DMS114 treated with DMSO at 0.1 percent for 48 hours (cell line): ENCODE measurements around the gene PAPPA2.
"Not testable (repeated sequence)": the region's sequence is repeated elsewhere in the genome, so short reads cannot be mapped to it uniquely, and the experiment has no call there.

Source experiments
- DNase-seq: peaks from one replicate; lab custom pipeline; 2025; ENCODE audit not compliant: unreplicated experiment; lab: John Stamatoyannopoulos, UW

The PAPPA2 gene

DNA sequence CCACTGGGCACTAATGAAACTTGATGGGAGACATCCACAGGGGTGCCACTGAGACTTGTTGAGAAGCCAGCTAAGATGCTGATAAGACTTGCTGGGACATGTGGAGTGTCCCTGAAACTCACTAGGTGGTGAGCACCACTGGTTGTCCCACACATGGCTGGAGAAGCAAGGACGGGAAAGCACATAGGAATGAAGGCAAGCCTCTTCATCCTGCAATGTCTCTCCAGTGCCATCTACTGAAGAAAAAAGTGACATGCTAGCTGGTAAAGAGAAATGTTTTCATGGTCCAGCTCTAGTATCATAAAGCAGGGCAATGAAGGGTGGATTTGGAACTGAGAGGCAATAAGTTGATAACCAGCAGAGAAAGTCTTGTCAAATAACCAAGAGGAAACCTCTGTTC is 283.0 kb downstream of the PAPPA2 start:
- no peak for DNase-seq

DNA sequence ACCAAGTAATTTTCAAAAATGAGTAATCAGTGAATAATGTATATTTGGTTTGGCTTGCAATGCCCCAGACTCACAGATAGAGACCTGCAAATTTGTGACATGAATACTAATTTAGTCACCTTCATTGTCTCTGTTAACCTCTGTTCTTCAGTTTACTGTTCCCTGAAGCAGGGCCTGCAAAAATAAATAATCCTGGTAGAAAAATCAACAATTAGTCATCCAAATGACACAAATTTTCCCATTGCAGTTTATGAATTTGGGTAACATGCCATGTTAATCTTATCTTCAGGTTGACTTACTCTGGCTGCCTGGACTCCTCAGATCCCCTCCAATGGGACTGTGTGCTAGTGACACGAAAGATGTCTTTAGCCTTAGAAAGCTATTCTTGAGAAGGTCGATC is 289.5 kb downstream of the PAPPA2 start:
- no peak for DNase-seq

DNA sequence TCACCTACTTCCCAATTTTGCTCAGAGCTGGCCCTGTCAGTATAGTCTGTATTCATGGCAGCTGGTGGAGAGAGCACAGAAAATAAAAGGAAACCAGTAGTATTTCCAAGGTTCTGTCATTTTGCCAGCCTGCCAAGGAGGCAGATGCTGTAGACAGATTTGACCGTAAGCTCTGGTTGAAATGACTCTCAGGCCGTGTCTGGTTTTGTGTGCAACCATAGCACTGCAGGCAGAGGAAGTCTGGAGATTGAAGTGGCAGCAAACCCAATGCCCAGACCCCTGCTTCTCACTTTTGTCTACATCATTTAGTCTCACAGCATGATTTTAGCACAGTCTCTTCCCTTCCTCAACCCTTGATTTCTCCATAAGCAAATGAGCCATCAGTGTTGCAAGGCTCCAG is 291.7 kb downstream of the PAPPA2 start:
- DNase-seq, result no peak

DNA sequence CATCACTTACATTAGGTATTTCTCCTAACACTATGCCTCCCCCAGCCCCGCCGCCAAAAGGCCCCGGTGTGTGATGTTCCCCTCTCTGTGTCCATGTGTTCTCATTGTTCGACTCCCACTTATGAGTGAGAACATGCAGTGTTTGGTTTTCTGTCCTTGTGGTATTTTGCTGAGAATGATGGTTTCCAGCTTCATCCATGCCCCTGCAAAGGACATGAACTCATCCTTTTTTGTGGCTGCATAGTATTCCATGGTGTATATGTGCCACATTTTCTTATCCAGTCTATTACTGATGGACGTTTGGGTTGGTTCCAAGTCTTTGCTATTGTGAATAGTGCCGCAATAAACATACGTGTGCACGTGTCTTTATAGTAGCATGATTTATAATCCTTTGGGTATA is 293.8 kb downstream of the PAPPA2 start:
- DNase-seq, result not testable (repeated sequence)

DNA sequence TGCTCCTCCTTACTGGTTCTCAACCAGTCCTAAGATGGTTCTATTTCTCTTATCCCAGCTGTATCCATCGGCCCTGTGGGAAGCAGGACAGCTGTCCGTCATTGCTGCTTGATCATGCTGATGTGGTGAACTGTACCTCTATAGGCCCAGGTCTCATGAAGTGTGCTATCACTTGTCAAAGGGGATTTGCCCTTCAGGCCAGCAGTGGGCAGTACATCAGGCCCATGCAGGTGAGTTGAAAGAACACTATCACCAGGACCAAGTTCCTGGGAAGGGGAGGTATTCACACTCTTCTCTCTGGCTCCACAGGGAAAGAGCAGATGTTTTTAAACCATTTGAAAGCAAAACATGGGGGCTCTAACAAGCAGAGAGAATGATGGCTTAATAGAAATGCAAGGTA is 302.6 kb downstream of the PAPPA2 start:
- DNase-seq, result no peak

DNA sequence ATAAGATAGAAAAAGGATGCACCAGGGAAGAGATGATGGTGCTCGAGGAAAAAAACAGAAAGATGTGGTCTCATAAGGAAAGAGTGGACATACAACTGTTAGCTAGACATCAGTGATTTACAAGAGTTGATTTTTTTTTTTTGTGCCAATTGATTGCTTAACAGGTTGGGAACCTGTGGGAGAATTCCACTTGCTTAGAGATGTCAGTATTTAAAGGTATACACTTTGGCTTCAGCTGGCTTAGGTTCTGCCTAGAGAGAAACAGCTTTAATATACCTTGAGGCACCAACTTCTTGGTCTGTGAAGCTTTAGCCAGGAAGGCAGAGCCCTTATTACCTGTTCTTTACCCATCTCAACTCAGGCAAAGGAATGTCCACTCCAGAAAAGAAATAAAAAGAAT is 303.8 kb downstream of the PAPPA2 start:
- no peak for DNase-seq

DNA sequence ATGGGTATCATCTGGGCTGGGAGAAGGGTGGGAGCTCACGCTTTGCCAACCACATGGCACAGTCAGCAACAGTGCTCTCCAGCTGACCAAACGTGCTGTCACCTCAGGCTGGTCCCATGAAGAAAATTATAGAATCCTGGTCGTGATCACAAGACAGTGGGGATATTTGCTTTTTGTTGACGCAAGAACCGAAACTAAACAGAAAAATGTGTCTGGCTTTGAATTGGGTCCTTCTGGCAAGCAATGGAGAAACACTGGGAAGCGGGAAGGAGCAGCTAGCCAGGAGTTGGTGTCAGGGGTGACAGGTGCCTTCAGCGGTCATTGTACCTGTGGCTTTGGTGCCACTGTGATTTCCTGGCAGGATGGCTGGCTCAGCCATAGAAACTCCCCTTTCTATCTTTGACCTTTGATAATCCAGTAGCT is 304.8 kb downstream of the PAPPA2 start:
- no peak for DNase-seq

DNA sequence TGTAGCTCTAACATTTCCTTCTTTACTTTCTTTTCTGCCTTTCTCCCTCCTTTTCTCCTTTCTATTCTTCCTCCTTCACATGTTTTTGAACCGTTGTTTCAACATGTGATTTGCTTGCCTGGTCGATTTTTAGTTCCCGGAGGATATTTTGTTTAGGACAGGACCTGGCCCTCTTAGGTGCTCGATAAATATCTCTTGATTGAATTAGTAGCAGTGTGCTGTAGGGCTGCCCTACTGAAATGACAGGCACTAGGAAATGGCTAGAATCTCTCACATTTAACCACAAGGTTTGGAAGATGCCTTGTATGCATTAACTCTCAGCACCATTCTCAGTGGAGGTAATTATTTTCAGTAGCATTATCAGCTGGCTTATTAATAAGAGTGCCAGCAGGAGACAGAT is 305.6 kb downstream of the PAPPA2 start:
- no peak for DNase-seq

DNA sequence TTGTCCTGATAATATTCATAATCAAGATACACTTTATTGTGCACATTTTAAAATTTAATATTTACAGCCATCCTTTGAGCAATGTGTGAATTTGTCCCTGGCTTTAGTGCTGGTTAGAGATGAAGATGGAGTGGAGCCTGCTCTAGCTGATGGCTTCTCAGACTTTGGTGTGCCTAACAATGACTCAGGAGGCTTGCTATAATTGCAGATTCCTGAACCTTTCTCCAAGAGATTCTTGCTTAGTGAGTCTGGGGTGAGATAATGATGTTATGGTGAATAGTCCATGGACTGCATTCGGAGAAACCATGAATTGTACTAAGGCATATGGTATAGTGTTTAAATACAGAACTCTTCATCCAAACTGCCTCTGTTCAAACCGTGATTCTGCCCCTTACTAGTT is 307.1 kb downstream of the PAPPA2 start:
- DNase-seq, result no peak

DNA sequence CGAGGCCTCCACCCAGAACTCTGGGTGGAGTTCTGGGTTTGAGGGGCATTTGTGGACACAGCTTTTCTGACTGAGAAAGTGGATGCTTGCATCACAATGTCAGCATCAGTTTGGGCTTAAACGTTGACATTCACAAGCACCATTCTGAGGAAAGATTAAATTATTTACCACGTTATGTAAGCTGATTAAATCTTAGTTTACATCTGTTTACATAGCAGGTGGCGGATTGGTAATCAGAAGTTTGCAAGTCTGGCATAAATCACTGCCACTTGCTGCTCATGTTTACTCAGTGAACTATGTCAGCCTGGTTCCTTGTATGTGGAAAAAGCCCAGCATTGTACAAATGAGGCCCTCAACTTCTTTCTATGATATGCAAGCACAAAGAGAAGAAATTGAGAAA is 310.1 kb downstream of the PAPPA2 start:
- DNase-seq, result no peak

DNA sequence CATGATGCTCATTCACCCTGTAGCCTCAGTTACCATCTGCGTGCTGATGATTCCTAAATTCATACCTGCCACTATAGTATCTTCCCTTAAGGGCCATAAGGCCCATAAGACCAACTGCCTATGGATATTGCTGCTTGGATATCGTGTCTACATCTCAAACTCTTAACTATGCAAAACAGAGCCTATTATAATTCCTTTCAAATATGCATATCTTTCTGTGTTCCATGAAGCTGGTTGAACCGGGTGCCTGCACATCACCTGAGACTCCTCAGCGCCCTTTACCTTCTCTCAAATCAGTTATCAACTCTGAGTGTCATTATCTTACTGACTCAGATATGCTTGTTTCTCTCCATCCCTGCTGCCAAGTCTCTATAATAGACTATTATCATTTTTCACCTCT is 311.2 kb downstream of the PAPPA2 start:
- DNase-seq, result no peak

DNA sequence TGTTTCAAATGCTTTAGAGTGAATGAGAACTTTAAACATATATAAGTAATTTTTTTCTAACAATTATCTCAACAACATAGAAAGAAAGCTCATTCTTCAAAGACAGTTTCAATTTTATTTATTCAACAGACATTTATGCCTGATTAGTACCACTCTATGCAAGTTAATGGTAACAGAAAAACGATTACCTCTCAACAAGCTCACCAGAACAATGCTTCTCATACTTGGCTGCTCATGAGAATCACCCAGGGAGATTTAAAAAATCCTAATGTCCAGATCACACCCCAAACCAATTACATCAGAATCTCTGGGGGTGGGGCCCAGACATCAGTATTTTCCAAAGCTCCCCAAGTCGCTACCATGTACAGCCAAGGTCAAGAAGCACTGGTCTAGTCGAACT is 312.4 kb downstream of the PAPPA2 start:
- DNase-seq, result no peak

DNA sequence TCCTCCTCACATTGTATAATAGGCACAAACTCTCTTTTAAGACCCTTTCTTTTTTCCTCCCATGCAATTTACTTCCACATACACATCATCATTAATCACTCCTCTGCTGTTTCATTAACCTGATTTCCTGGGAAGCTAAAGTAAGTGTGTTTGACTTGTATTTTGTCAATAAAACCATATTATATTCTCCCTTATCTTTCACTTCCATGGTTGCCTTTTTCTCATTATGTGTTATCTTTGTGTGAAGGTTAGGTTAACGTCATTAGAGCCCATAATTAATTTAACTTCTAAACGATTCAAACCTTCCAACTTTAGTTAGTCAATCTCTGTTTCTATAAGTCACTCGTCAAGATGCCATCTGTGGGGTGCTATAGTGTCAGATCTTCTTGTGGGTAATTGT is 313.0 kb downstream of the PAPPA2 start:
- no peak for DNase-seq

DNA sequence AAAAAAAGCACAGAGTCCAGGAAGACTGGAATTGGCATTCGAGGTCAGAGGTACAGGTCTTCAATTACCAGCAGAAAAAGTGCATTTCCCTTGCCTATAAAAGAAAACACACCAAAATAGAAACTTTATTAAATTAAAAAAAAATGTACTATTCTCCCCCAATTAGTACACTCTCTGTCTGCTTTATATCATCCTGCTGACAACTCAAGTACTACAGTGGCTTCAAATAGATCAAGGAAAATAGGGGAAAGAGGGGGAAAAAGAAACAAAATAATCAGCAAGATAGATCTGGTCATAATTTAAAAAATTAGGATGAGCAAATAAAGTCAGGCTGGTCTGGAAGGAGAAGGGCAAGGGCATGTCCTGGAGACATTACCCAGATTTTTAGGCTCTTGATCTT is 315.1 kb downstream of the PAPPA2 start:
- DNase-seq, result no peak

DNA sequence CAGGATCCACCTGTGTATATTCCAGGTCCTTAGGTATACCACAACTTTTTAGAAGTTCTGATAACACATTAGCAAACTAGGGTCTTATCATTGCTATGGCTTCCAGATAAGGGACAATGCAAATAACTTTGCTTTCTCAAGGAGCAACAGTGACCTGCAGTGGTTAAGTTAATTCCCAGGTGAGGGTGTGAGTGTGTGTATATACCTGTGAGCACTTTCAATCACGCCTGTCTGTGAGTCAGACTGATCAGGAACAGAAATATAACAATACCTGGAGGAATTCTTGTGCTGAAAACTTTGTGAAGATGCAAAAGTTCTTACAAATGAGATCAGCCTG is 317.0 kb downstream of the PAPPA2 start:
- no peak for DNase-seq

DNA sequence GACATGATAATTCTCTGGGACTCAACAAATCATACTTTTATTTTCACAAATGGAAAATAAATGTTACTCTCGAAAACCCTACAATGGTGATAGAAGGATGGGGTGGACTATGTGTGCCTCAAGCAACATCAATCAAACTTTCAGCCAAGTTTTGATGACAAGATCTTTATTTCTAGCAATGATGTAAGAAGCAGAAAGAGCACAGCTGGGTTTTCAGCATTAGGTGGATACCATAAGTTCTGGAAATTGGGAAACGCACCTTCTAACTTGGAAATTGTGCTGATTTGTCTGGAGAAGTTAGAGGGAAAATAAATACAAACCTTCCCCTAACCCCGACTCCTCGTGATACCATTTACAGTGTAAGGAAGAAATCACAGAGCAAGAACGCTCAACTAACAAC is 320.3 kb downstream of the PAPPA2 start:
- no peak for DNase-seq

DNA sequence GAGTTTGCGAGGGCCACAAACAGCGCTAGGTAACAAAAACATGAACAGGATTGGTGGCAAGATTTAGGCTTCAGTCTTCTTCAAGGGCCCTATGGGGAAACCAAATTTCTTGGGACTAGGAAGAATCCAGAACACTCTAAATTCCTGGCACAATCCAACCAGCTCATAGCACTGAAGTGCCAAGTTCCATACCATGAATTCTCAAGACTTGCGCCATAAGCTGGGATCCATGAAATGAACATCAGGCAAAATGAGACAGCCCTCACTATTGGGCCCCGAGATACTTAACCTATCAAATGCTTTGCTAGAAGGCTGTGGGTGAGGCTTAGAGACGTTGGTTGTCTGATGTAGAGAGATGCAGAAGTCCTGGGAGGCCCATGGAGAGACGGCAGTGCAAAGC is 322.1 kb downstream of the PAPPA2 start:
- no peak for DNase-seq

DNA sequence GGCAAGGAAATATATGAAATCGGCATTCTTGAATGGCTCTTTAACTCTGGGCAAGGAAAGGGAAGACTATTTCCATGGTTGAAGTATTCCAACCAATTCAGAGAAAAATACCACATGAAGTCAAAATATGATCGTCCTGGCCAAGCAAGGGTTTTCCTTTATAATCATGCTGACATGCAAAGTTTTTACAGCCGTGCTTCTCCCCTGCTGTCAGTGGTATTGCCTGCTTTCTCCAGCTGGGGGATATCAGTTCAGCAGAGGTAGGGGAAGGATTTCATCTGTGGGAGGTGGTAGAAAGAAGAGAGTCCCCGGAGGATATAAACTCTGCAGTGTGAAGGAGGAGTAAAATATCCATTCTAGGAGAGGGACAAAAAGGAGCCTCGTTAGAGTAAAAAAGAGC is 322.8 kb downstream of the PAPPA2 start:
- no peak for DNase-seq

DNA sequence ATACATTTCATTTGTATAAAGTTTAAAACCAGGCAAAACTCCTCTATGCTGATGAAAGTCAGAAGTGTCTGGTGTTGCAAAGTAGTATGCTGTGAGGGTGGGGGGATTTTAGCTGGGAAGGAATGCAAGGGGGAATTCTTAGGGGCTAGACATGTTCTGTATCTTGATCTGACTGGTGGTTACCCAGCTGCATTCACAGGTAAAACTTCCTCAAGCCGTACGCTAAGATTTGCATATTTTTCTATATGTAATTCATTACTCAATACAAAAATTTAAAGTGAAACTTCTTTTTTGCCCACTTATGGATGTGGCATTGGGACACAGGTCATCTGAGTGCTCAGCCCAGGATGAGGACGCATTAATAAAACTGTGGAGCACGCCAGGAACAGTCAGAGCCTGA is 323.3 kb downstream of the PAPPA2 start:
- no peak for DNase-seq

DNA sequence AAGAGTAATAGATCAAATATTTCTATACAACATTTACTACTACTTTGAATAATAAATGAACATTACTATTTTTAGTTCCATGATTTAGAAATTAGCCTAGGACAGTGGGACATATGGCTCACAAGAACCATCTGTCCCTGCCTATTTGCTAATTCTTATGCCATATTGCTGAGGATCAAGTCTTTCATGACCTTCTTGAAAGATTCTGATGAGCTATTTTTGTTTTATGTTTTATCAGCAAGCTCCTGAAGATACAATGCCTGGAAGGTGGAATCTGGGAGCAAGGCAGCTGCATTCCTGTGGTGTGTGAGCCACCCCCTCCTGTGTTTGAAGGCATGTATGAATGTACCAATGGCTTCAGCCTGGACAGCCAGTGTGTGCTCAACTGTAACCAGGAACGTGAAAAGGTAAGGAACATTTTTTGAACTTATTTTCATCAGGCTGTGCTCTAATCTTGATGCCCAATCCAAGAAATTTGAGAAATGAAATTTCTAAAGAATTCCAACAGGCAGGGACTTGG is 326.7 kb downstream of the PAPPA2 start:
- no peak for DNase-seq

DNA sequence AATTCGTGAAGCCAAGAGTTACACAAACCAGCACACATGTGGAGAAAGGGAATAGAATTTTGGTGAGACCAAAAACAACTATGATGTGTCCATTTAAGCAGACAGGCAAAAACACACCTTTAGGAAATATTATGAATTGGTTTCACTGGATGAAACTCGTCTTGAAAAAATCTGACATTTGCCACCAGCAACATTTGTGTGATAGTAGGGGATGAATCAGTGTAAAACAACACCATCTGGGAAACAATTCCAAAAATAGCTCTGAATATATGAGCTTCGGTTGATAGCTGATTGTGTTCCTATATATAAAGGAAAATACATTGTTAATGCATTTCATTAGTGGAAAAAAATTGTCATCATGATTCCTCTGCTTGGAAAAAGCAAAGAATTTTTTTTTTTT is 327.8 kb downstream of the PAPPA2 start:
- no peak for DNase-seq

DNA sequence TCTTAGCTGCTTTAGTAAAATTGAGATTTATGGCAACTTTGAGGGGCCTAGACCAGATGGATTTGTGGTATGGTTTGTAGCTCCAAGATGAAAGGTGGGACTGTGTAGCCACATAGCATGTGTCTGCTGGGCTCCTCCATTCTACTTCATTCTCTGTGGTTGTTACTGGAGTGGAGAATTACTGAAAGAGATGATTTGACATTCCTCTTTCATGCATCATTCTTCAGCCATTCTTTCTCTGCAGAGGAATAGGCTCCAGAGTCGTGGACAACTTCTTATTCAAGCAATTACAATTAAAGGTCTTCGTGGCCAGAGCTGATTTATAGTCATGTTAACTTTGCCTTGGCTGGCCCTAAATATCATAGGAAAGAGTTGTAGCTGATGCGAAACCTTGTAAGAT is 328.9 kb downstream of the PAPPA2 start:
- DNase-seq, result no peak

DNA sequence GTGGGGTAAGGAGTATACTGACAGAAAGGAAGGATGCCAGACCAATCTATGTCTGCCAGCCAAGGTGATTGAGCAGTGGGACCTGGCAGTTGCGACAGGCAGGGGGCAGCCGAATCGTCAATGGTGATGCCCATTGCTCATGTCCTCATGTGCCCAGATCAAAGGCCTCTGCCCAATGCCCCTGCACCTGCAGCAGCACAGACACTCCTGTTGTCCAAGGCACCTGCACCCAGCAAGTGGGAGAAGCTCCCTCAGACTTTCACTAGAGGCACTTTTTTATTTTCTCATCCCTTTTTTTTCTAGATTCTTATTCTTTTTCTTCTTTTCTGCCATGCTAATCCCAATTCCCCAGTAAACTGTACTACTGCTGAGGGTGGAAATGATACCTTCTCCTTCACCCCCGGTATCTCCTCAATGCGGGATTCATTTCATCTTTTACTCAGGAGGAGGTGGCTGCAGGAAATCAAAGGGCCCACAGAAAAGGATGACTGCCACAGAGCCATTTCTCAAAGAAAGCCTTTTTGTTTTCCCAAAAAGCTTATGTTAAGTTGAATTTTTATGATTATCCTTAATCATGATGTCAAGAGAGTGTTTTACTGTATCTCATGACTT is 332.0 kb downstream of the PAPPA2 start:
- no peak for DNase-seq

DNA sequence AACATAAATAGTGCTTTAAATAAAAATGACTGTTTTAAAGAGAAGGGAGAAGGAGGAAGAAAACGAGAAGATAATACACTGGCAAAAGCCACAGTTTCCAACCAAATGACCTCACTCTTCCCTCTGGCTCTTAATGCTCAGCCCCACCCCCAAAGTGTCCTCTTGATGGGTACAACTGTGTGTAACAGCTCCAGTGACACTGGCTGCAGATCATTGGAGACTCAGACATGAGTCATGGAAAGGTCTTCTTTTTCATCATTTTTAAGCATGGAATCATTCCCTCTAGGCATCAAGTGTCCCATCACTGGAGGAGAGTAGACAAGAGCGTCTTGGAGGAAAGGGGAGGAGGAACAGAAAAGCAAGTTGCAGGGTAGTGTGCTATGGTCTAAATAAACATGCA is 333.0 kb downstream of the PAPPA2 start:
- DNase-seq, result no peak
